ENCODE results near the gene ATXN10. TPM values are rescaled to one million over a fixed set of nuclear protein-coding genes. Genes with fewer than 3 reads are reported as not detected.
A peak's percentile ranks its signal among the peaks of the same experiment; 100 is the strongest.

ATXN10 gene
- polyA plus RNA-seq, 3 donors, result 60.1 to 106 (median 92.4) TPM

DNA sequence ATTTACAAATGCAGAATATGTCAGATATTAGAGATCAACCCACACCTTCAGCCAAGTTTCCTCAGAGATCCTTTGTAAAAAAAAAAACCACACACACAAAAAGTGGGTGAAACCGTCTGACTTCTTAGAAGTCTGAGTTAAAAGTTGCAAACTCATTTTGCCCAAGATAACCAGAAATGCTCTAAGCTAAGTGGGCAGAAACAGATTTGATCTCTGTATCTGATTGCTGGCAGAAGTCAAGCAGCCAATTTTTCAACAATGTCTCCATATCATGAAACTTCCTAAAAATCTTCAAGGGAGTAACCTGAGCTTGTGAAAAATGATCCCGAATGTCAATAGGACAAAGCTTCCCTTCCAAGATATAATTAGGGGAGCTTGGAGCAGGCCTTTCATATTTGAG is 28.6 kb upstream of the ATXN10 start:
- H3K4me3 Mint-ChIP-seq, result no peak overlapping the region

DNA sequence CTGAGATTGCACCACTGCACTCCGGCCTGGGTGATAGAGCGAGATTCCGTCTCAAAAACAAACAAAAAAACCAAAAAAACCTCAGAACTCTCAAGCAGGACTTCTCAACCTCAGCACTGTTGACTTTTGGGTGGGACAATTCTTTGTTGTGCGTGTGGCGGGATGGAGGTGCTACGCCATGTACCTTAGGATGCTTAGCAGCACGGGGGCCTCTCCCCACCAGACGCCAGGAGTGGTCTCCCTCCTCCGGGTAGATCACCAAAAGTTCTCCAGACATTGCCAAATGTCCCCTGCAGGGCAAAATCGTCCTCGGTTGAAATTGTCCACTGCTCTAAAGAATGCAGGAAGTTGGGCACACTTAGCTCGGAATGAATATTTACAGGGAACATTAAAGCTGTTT is 26.9 kb upstream of the ATXN10 start:
- peaks cover 48 to 79% (median 75%) of the 10 kb centered on the region in 3 donors for H3K27me3 Mint-ChIP-seq (ENCODE audit: low read depth in 3 of 3)
- Histone ChIP-seq H4K20me1 (ENCODE audit: insufficient read depth, low read length) (no peaks in the 10 kb centered on the region), H3K9ac (ENCODE audit: insufficient read depth, low read length, poor library complexity, severe bottlenecking) (no peak overlapping the region), H3K4me1 (ENCODE audit: control insufficient read depth in 1 of 2, insufficient read depth in 2 of 2, low read length in 2 of 2) (peaks cover 10 to 17% of the 10 kb centered on the region in 2 donors), H3K27me3 (ENCODE audit: control insufficient read depth in 2 of 2, insufficient read depth in 2 of 2, low read length in 2 of 2) (peaks cover 4 to 48% of the 10 kb centered on the region in 2 donors), H3K4me3 (replicated peaks in 1 of 3; ENCODE audit: low read depth in 2 of 3, low read length in 3 of 3) (no peak overlapping the region), H3K9me3 (replicated peaks in 1 of 2; ENCODE audit: control insufficient read depth in 1 of 2, insufficient read depth in 1 of 2, low read length in 2 of 2) (peaks cover 0 to 2% of the 10 kb centered on the region in 2 donors), H3K27ac (ENCODE audit: low read depth in 1 of 2, low read length in 2 of 2) (no peak overlapping the region), H3K36me3 (replicated peaks in 1 of 2; ENCODE audit: control insufficient read depth in 1 of 2, insufficient read depth in 2 of 2, low read length in 2 of 2) (no peaks in the 10 kb centered on the region), H3K79me2 (ENCODE audit: insufficient read depth, low read length) (no peaks in the 10 kb centered on the region), H3K4me2 (replicated peaks; ENCODE audit: extremely low read depth, low read length, poor library complexity, severe bottlenecking) (no peak overlapping the region), H2AFZ (ENCODE audit: insufficient read depth, low read depth, low read length, poor library complexity, severe bottlenecking) (no peak overlapping the region)
- H3K4me3 Mint-ChIP-seq, result peak overlapping the region in 1 of 2 donors; percentile 80
- TF ChIP-seq, protein P1, sequence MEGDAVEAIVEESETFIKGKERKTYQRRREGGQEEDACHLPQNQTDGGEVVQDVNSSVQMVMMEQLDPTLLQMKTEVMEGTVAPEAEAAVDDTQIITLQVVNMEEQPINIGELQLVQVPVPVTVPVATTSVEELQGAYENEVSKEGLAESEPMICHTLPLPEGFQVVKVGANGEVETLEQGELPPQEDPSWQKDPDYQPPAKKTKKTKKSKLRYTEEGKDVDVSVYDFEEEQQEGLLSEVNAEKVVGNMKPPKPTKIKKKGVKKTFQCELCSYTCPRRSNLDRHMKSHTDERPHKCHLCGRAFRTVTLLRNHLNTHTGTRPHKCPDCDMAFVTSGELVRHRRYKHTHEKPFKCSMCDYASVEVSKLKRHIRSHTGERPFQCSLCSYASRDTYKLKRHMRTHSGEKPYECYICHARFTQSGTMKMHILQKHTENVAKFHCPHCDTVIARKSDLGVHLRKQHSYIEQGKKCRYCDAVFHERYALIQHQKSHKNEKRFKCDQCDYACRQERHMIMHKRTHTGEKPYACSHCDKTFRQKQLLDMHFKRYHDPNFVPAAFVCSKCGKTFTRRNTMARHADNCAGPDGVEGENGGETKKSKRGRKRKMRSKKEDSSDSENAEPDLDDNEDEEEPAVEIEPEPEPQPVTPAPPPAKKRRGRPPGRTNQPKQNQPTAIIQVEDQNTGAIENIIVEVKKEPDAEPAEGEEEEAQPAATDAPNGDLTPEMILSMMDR (IDR thresholded peaks at IDR 0.05), result no peak
- intact Hi-C loops (cut with micrococcal nuclease), result loop anchor here (5.0 to 10.0 kb wide), 2 partner anchors 67 to 470 kb away; no protein-coding TSS in a partner anchor
- peaks cover 21% of the 10 kb centered on the region for H3K4me1 Mint-ChIP-seq
- no peak for DNase-seq
- peaks cover 2% of the 10 kb centered on the region in 2 donors for H3K36me3 Mint-ChIP-seq
- no peak overlapping the region for H3K27ac Mint-ChIP-seq
- 77% methylated on average over 5 of the region's 12 CpGs for WGBS (ENCODE audit: insufficient coverage)
- peaks cover 0 to 3% (median 0%) of the 10 kb centered on the region in 7 donors for H3K9me3 Mint-ChIP-seq

More for the DNA sequence above, 28.6 kb upstream of the ATXN10 start:
- no peak overlapping the region for H3K27ac ChIP-seq (ENCODE audit: low read depth in 1 of 2, low read length in 2 of 2)
- peaks cover 40 to 67% (median 66%) of the 10 kb centered on the region in 3 donors for H3K27me3 Mint-ChIP-seq (ENCODE audit: low read depth in 3 of 3)
- H3K4me1 Mint-ChIP-seq, result peaks cover 39% of the 10 kb centered on the region
- no peak overlapping the region for H3K4me3 ChIP-seq (replicated peaks in 1 of 3; ENCODE audit: low read depth in 2 of 3, low read length in 3 of 3)
- H3K9me3 Mint-ChIP-seq, result peaks cover 0 to 3% (median 0%) of the 10 kb centered on the region in 7 donors
- H3K27ac Mint-ChIP-seq, result no peak overlapping the region
- no peak overlapping the region for H3K4me2 ChIP-seq (replicated peaks; ENCODE audit: extremely low read depth, low read length, poor library complexity, severe bottlenecking)
- H3K27me3 ChIP-seq (ENCODE audit: control insufficient read depth in 2 of 2, insufficient read depth in 2 of 2, low read length in 2 of 2), result peaks cover 4 to 48% of the 10 kb centered on the region in 2 donors
- peaks cover 0 to 2% of the 10 kb centered on the region in 2 donors for H3K9me3 ChIP-seq (replicated peaks in 1 of 2; ENCODE audit: control insufficient read depth in 1 of 2, insufficient read depth in 1 of 2, low read length in 2 of 2)
- intact Hi-C loops (cut with micrococcal nuclease), result loop anchor here in 1 of 2 donors (10.0 kb wide), 1 partner anchor 472 kb away; no protein-coding TSS in a partner anchor
- H3K4me1 ChIP-seq (ENCODE audit: control insufficient read depth in 1 of 2, insufficient read depth in 2 of 2, low read length in 2 of 2), result peaks cover 27 to 34% of the 10 kb centered on the region in 2 donors
- no peaks in the 10 kb centered on the region for H4K20me1 ChIP-seq (ENCODE audit: insufficient read depth, low read length)
- TF ChIP-seq, protein P1 (IDR thresholded peaks at IDR 0.05), result no peak
- no peak overlapping the region for H3K9ac ChIP-seq (ENCODE audit: insufficient read depth, low read length, poor library complexity, severe bottlenecking)
- no peaks in the 10 kb centered on the region for H3K36me3 ChIP-seq (replicated peaks in 1 of 2; ENCODE audit: control insufficient read depth in 1 of 2, insufficient read depth in 2 of 2, low read length in 2 of 2)
- no peak overlapping the region for H2AFZ ChIP-seq (ENCODE audit: insufficient read depth, low read depth, low read length, poor library complexity, severe bottlenecking)
- H3K36me3 Mint-ChIP-seq, result peaks cover 4 to 5% of the 10 kb centered on the region in 2 donors
- DNase-seq, result no peak
- 0% methylated on average over 1 of the region's 2 CpGs for WGBS (ENCODE audit: insufficient coverage)
- H3K79me2 ChIP-seq (ENCODE audit: insufficient read depth, low read length), result no peaks in the 10 kb centered on the region

Data from CD14-positive monocyte (primary cell).